HG03439 (cell line): ENCODE data around the gene SIPA1.

ENCODE experiments used
- ATAC-seq: cut with Tn5 transposase; IDR thresholded peaks from one replicate; pipeline ENCODE4 v1.9.1; 2021; ENCODE audit warnings: mild to moderate bottlenecking, moderate library complexity; ENCODE audit not compliant: unreplicated experiment

The SIPA1 gene

GRCh38 chr11:65641297-65642013 is 3.6 kb downstream of the SIPA1 start:
- no peak for ATAC-seq

- ATAC-seq, result no peak
Measured at GRCh38 chr11:65642014-65642671, 4.2 kb downstream of the SIPA1 start.

- ATAC-seq, result no peak
Measured at GRCh38 chr11:65643971-65644370, 6.1 kb downstream of the SIPA1 start.

- ATAC-seq, result no peak
Measured at GRCh38 chr11:65644837-65645236, 6.9 kb downstream of the SIPA1 start.

GRCh38 chr11:65645710-65646109 is 7.8 kb downstream of the SIPA1 start:
- ATAC-seq, result no peak

DNA sequence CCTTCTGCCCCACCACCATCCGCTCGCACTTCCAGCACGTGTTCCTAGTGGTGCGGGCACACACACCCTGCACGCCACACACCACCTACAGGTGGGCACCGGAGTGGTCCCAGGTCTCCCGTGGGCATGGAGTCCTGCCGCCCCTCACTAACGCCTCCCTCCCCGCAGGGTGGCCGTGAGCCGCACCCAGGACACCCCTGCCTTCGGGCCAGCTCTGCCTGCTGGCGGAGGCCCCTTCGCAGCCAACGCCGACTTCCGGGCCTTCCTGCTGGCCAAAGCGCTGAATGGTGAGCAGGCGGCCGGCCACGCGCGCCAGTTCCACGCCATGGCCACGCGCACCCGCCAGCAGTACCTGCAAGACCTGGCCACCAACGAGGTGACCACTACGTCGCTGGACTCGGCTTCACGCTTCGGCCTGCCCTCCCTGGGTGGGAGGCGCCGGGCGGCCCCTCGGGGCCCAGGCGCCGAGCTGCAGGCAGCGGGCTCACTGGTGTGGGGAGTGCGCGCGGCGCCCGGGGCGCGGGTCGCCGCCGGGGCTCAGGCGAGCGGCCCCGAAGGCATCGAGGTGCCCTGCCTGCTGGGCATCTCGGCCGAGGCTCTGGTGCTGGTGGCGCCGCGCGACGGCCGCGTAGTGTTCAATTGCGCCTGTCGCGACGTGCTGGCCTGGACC is 8.5 kb downstream of the SIPA1 start:
- no peak for ATAC-seq

GRCh38 chr11:65646958-65647701 is 9.2 kb downstream of the SIPA1 start:
- no peak for ATAC-seq

DNA sequence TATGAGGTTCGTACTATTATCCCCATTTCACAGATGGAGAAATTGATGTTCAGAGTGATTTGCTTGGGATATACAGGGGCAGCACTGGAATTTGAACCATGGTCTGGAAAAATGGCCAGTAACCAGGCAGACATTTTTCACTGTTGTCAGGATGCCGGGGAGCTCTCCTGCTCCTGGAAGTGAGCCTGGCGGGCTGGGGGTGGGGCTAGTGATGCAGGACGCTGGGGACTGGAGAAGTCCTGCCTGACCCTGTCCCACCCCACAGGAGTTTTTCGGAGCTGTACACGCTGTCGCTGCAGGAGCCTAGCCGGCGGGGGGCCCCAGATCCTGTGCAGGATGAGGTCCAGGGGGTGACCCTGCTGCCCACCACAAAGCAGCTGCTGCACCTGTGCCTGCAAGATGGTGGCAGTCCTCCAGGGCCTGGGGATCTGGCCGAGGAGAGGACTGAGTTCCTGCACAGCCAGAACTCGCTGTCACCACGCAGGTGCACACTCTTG is 11.1 kb downstream of the SIPA1 start:
- no peak for ATAC-seq

- ATAC-seq, result no peak
Measured at GRCh38 chr11:65649656-65650546, 12.0 kb downstream of the SIPA1 start.

- ATAC-seq, result no peak
Measured at GRCh38 chr11:65650547-65651338, 12.8 kb downstream of the SIPA1 start.

DNA sequence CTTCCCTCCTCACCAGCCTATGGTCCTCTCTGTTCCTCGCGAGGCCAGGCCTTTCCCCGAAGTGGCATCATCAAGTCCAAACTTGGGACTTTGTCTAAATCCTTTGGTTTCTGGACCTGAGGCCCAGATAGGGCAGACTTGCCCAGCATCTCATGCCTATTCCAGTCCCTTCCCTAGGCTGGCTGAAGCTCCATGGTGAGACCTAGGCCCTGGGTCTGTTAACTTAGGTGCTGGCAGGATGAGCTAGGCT is 13.4 kb downstream of the SIPA1 start:
- ATAC-seq, result no peak

- no peak for ATAC-seq
Measured at GRCh38 chr11:65651589-65652510, 13.9 kb downstream of the SIPA1 start.

DNA sequence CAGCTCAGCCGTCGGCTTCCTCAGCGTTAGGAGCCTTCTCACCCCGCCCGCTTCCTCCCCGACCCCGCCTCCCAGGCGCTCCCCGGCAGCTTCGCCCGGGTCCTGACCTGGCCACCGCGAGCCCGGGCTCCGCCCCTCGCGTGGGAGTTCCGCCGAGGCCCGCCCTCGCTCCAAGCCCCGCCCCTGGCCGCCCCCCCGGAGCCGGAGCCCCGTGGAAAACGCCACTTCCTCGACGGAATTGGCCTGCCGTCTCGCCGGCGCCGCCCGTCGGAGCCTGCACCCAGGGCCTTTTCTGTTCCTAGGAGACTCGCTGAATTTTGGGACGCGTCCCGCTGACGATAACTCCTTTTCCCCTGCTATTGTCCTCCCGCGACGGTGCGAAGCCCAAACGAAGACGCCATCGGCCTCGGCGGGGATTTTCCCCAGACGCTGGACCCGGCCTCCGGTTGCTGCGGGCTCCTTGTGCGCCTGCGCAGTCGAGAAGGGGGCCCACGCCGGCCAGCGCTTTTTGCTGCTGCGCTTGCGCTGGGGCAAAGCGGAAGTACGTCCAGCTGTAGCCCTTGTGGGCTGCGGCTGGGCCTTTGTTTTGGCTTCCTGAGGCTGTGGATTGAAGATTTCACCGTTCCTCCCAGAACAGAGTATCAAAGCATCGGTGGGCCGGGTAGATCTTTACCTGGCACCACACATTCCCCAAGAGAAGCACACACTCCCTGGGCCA is 14.8 kb downstream of the SIPA1 start:
- ATAC-seq, result peak; percentile 65

DNA sequence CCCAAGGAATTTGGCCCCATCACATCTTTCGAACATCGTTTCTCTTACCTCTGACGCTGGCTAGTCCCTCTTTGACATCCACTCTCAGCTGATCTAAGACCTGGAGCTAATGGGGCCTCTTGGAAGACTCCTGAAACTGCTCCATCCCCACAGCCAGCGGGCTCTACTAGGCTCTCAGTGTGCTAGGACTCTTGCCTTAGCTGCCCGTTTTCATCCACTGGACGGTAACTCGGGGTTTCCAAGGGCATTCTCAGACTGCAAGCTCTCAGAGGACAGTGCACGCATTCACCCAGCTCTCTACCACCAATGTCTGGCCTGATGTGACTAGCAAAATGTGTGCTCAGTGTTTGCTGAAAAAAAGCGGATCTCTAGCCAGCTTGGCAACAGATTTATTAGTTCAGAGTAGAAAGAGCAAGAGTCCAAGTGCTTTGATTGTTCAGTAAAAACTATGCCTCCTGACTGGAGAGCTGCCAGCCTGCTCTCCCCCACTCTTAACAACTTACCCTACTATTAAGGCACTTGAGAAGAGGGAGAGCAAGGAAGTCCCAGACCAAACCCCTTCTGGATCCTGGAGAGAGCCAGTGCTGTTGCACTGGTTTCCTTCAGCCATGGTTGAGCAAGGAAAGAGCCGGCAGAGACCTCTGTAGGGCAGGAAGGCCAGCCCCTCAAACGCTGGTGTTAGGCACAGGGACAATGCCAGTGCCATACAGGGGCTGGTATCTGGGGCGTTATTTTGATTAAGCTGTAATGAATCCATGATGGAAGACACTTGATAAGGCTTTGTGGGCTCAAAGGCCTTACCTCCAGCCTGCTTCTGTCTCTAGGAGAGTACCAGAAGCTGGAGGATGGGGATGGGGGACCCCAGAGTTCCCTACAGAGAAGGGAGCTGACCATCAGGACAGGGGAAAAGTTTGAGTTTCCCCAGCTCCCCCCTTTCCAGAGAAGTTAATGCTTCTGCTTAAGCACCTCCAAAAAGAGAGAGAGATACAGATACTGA is 15.6 kb downstream of the SIPA1 start:
- ATAC-seq, result peak; percentile 3

DNA sequence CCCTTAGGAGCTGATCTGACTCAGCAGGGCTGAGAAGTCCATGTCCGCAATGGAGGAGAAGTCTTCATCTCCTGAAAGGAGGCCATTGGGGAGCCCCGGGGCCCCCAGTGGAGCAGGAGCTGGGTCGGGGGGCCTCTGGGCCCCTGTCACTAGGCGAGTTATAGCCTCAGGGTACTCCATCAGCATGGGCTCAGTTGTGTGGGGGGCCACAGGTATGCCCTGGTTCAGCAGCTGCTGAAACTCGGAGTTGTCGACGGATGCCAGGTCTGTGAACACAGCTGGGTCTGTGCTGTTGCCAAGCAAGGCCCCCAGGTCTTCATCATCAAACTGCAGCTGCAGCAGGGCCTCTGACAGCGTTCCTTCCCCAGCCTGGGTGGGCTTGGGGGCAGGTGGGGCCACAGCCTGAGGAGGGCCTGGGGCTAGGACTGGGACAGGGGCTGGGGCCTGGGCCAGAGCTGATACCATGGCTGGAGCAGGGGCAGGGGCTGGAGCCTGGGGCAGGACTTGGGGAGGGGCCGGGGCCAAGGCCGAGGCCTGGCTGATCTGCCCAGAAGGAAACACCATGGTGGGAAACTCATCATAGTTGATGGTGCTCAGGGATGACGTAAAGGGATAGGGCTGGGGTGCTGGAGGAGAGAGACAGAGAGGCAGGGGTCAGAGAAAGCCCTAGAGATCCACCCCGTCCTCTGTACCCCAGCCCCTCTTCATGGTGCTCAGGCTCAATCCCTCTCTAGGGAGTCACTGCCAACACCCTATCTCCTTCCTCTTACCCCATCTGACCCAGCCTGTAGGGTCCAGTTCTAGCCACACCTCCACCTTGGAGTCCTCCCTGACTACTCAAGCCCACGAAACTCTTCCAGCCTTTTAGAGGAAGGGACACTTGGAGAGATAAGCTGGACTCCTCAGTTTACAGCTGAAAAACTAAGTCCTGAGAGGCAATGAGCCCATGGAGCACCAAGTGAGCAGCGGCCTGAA is 16.8 kb downstream of the SIPA1 start:
- ATAC-seq, result no peak
